GM03348 (cell line): Measurements from ENCODE around the gene TP53AIP1.

Source experiments
- DNase-seq: peaks from one replicate; pipeline ENCODE4 v3.0.0; 2012; ENCODE audit warnings: low spot score

TP53AIP1 gene

GRCh38 chr11:128889657-128890213 is 52.9 kb downstream of the TP53AIP1 start:
- DNase-seq: no peak

- DNase-seq: no peak
Measured at GRCh38 chr11:128888034-128888985, 54.4 kb downstream of the TP53AIP1 start.

- no peak for DNase-seq
Measured at GRCh38 chr11:128886406-128887124, 56.1 kb downstream of the TP53AIP1 start.
